ENCODE results near the gene GFRA4.

GRCh38 chr20:3651204-3651962 is 11.8 kb downstream of the GFRA4 start:
- TF ChIP-seq EZH2phosphoT487 (IDR thresholded peaks at IDR 0.05; ENCODE audit: insufficient read depth, low read depth) (no peak), EZH2 (IDR thresholded peaks at IDR 0.05; ENCODE audit: insufficient read depth, poor library complexity, severe bottlenecking) (no peak)
